HEK293T (cell line): ENCODE results near the gene ELOVL4.

ENCODE experiments used
- CTCF ChIA-PET: fragments of 350-600 bp; formaldehyde crosslinking; extraction: SDS; loops from one replicate; lab custom pipeline; 2021; ENCODE audit warnings: antibody characterized with exemption, inconsistent platforms; lab: Yijun Ruan, JAX
- POLR2A ChIA-PET: fragments of 350-600 bp; formaldehyde crosslinking; extraction: SDS; loops from one replicate; lab custom pipeline; 2020; ENCODE audit warnings: antibody characterized with exemption, inconsistent platforms; lab: Yijun Ruan, JAX
- DNase-seq: peaks from one replicate; pipeline ENCODE4 v3.0.0; 2012; ENCODE audit warnings: mixed read lengths; ENCODE audit errors: extremely low spot score
- ARNT ChIP-seq: fragments of 450-650 bp; IDR thresholded peaks from 2 replicates; pipeline ENCODE4 v1.6.1; 2017; ENCODE audit warnings: mild to moderate bottlenecking
- BHLHE40 ChIP-seq: fragments of 450-650 bp; IDR thresholded peaks from 2 replicates; pipeline ENCODE4 v1.6.1; 2016; ENCODE audit warnings: mild to moderate bottlenecking, moderate library complexity, borderline replicate concordance
- CTBP1 ChIP-seq: fragments of 450-650 bp; IDR thresholded peaks from 2 replicates; pipeline ENCODE4 v1.6.1; 2016; ENCODE audit warnings: borderline replicate concordance
- ELF4 ChIP-seq: fragments of 450-650 bp; IDR thresholded peaks from 2 replicates; pipeline ENCODE4 v1.6.1; 2017; ENCODE audit warnings: antibody characterized with exemption
- FOXA1 ChIP-seq: fragments of 450-650 bp; IDR thresholded peaks from 2 replicates; pipeline ENCODE4 v1.6.1; 2016; ENCODE audit warnings: mild to moderate bottlenecking
- FOXK2 ChIP-seq: fragments of 450-650 bp; IDR thresholded peaks from 2 replicates; pipeline ENCODE4 v1.6.1; 2016; ENCODE audit warnings: mild to moderate bottlenecking
- FOXM1 ChIP-seq: fragments of 450-650 bp; IDR thresholded peaks from 2 replicates; pipeline ENCODE4 v1.6.1; 2017; ENCODE audit warnings: mild to moderate bottlenecking, borderline replicate concordance
- HDGF ChIP-seq: fragments of 450-650 bp; IDR thresholded peaks from 2 replicates; pipeline ENCODE4 v1.6.1; 2017; ENCODE audit warnings: antibody characterized with exemption, borderline replicate concordance
- L3MBTL2 ChIP-seq: fragments of 450-650 bp; conservative IDR thresholded peaks from 2 replicates; pipeline ENCODE4 v1.6.1; 2016; ENCODE audit warnings: mild to moderate bottlenecking
- LEF1 ChIP-seq: fragments of 450-650 bp; IDR thresholded peaks from 2 replicates; pipeline ENCODE4 v1.6.1; 2017; ENCODE audit warnings: mild to moderate bottlenecking, borderline replicate concordance
- NFRKB ChIP-seq: fragments of 450-650 bp; IDR thresholded peaks from 2 replicates; pipeline ENCODE4 v1.6.1; 2016; ENCODE audit warnings: mild to moderate bottlenecking, moderate library complexity
- SP1 ChIP-seq: fragments of 450-650 bp; IDR thresholded peaks from 2 replicates; pipeline ENCODE4 v1.6.1; 2017
- SUZ12 ChIP-seq: fragments of 450-650 bp; IDR thresholded peaks from 2 replicates; pipeline ENCODE4 v1.6.1; 2016; ENCODE audit warnings: mild to moderate bottlenecking
- TARDBP ChIP-seq: fragments of 450-650 bp; IDR thresholded peaks from 2 replicates; pipeline ENCODE4 v1.6.1; 2016
- ZNF384 ChIP-seq: fragments of 450-650 bp; IDR thresholded peaks from 2 replicates; pipeline ENCODE4 v1.6.1; 2016
- TF ChIP-seq, protein P1 (sequence below): fragments of 450-650 bp; IDR thresholded peaks from 2 replicates; pipeline ENCODE4 v1.6.1; 2016

The ELOVL4 gene

GRCh38 chr6:79947191-79948186 lies at the start of gene ELOVL4:
Gene ELOVL4, minus strand, starts transcription at chr6:79947553. Its CDS starts 274 bp downstream, at chr6:79947279.
- ChIA-PET CTCF (interaction anchor here (0.9 to 1.3 kb wide), 3 partner anchors 18 to 73 kb away, joined by 3 to 4 read pairs (median 3); no protein-coding TSS in a partner anchor), POLR2A (interaction anchor here (1.0 to 1.2 kb wide), 4 partner anchors 10 to 159 kb away, joined by 3 to 9 read pairs (median 5); partner anchors contain the start of gene BCKDHB)
- DNase-seq = peak; percentile 82
- TF ChIP-seq, protein P1, sequence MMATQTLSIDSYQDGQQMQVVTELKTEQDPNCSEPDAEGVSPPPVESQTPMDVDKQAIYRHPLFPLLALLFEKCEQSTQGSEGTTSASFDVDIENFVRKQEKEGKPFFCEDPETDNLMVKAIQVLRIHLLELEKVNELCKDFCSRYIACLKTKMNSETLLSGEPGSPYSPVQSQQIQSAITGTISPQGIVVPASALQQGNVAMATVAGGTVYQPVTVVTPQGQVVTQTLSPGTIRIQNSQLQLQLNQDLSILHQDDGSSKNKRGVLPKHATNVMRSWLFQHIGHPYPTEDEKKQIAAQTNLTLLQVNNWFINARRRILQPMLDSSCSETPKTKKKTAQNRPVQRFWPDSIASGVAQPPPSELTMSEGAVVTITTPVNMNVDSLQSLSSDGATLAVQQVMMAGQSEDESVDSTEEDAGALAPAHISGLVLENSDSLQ = no peak
- TF ChIP-seq L3MBTL2 = peak; percentile 94
- TF ChIP-seq ELF4 = no peak

DNA sequence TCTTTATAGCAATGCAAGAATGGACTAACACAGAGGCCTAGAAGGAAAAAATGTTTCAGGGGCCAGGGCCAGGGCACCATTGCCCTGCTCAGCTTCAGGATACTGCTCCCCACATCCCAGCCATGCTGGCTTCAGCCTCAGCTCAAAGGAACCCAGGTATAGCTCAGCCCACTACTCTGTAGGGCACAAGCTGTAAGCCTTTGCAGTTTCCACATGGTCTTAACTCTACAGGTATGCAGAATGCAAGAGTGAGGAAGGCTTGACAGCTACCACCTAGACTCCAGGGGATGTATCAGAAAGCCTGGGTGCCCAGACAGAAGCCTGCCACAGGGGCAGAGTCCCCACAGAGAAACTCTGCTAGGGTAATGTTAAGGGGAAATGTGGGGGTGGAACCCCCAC lies 46.6 kb upstream of the ELOVL4 start:
- CTCF ChIA-PET = no interaction called here
- TF ChIP-seq FOXK2 (no peak), L3MBTL2 (no peak), SP1 (no peak), BHLHE40 (no peak), ZNF384 (no peak), LEF1 (no peak)
- DNase-seq = no peak
- POLR2A ChIA-PET = interaction anchor here (2.4 kb wide), 1 partner anchor 10 kb away, joined by 9 read pairs; the partner anchor contains the start of gene TTK

GRCh38 chr6:79993012-79993910 lies 45.9 kb upstream of the ELOVL4 start:
- TF ChIP-seq, protein P1 = no peak
- TF ChIP-seq FOXM1 (no peak), HDGF (no peak), BHLHE40 (no peak), FOXA1 (no peak), FOXK2 (no peak), SUZ12 (no peak), ZNF384 (no peak)
- no peak for DNase-seq
- POLR2A ChIA-PET = no interaction called here
- CTCF ChIA-PET = no interaction called here

DNA sequence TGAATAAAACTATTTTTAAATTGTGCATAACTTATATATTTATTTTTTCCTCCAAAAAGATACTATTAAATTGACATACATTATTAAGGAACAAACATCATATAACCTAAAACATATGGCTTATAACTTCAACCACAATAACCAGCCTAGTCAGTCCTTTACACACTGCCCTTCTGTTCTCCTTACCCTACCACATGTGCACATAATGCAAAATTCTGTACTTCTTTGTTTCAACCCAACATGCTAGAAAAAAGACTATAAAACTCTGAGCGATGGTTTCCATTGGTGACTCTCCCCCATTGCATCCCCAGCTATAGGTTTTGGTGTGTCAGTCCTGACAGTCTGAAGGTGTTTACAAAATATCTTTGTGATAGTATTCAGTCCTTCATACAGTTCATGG lies 42.3 kb upstream of the ELOVL4 start:
- DNase-seq = no peak
- ChIA-PET POLR2A (no interaction called here), CTCF (no interaction called here)
- no peak for TF ChIP-seq ELF4
- TF ChIP-seq NFRKB = no peak
- no peak for TF ChIP-seq SP1
- no peak for TF ChIP-seq ARNT
- TF ChIP-seq ZNF384 = no peak
- TF ChIP-seq TARDBP = no peak
- no peak for TF ChIP-seq HDGF
- TF ChIP-seq LEF1 = no peak
- TF ChIP-seq L3MBTL2 = no peak
- TF ChIP-seq BHLHE40 = no peak
- TF ChIP-seq SUZ12 = no peak
- TF ChIP-seq FOXK2 = no peak
- TF ChIP-seq CTBP1 = no peak
- no peak for TF ChIP-seq FOXM1
- TF ChIP-seq, protein P1 = no peak
- TF ChIP-seq FOXA1 = no peak

- TF ChIP-seq NFRKB = no peak
- TF ChIP-seq BHLHE40 = no peak
- TF ChIP-seq CTBP1 = no peak
- POLR2A ChIA-PET = no interaction called here
- CTCF ChIA-PET = interaction anchor here (0.8 kb wide), 1 partner anchor 16 kb away, joined by 3 read pairs; no protein-coding TSS in a partner anchor
- no peak for DNase-seq
These were observed 37.8 kb upstream of the ELOVL4 start for GRCh38 chr6:79985128-79985527.

DNA sequence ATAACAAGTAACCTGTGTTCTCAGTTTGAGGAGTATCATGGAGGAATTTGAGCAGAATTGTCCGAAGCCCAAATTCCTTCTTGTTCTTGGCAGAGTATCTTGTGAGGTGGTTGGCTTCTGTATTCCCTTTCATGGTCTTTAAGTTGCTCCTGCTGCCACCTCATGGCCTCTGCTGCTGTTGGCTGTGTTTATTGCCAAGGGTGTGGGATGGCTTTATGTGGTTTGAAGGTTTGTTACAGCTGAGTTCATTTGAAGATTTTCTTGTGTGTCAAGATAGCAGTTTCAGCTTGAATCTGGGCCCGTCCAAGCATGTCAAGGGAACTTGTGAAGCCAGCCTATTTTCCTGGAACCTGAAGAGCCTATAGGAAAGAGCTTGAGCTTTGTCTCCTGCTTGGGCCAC lies 36.9 kb upstream of the ELOVL4 start:
- CTCF ChIA-PET = no interaction called here
- TF ChIP-seq SP1 (no peak), BHLHE40 (no peak), SUZ12 (no peak), TARDBP (no peak), FOXA1 (no peak), FOXM1 (no peak), FOXK2 (no peak), L3MBTL2 (no peak), LEF1 (no peak), NFRKB (no peak), HDGF (no peak), ARNT (no peak), ZNF384 (no peak), ELF4 (no peak)
- TF ChIP-seq, protein P1 = no peak
- peak; percentile 10 for DNase-seq
- POLR2A ChIA-PET = no interaction called here
